Measurements from ENCODE around the gene SLC17A2. TPM values are rescaled to one million over a fixed set of nuclear protein-coding genes. Genes with fewer than 3 reads are reported as not detected.
"Not testable (repeated sequence)": the region's sequence is repeated elsewhere in the genome, so short reads cannot be mapped to it uniquely, and the experiment has no call there.

Gene SLC17A2
- total RNA-seq, 2 experiments from 2014 or later, result not detected

GRCh38 chr6:25959890-25960536 is 29.5 kb upstream of the SLC17A2 start:
- Mint-ChIP-seq H3K27me3 (no peaks in the 10 kb centered on the region), H3K36me3 (peaks cover 30% of the 10 kb centered on the region), H3K4me1 (peaks cover 49% of the 10 kb centered on the region), H3K9me3 (peaks cover 19% of the 10 kb centered on the region), H3K27ac (peak overlapping the region; percentile 65), H3K4me3 (no peak overlapping the region)
- no peak for DNase-seq

GRCh38 chr6:25958700-25959162 is 28.2 kb upstream of the SLC17A2 start:
- Mint-ChIP-seq H3K27ac (peak overlapping the region; percentile 23), H3K4me1 (peaks cover 38% of the 10 kb centered on the region), H3K27me3 (no peaks in the 10 kb centered on the region), H3K36me3 (peaks cover 19% of the 10 kb centered on the region), H3K9me3 (peaks cover 19% of the 10 kb centered on the region), H3K4me3 (no peak overlapping the region)
- DNase-seq, result no peak

DNA sequence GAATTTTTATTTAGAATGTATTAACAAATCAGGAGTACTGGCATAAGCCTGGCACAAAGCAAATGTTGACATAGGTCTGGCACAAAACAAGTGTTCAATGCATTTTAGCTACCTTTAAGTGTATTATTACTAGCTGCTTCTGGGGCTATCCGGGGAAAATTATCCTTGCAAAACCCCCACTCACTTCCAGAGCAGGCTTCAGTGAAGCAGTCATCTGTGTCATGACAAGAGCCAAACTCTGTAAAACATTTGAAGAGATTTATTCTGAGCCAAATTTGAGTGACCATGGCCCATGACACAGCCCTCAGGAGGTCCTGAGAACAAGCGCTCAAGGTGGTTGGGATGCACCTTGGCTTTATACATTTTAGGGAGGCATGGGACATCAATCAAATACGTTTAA is 25.7 kb upstream of the SLC17A2 start:
- Mint-ChIP-seq H3K4me1 (peaks cover 26% of the 10 kb centered on the region), H3K4me3 (no peak overlapping the region), H3K36me3 (peaks cover 15% of the 10 kb centered on the region), H3K27ac (no peak overlapping the region), H3K9me3 (peaks cover 18% of the 10 kb centered on the region), H3K27me3 (no peaks in the 10 kb centered on the region)
- DNase-seq, result no peak

- H3K27ac Mint-ChIP-seq, result no peak overlapping the region
- H3K27me3 Mint-ChIP-seq, result no peaks in the 10 kb centered on the region
- H3K36me3 Mint-ChIP-seq, result peaks cover 9% of the 10 kb centered on the region
- peaks cover 16% of the 10 kb centered on the region for H3K4me1 Mint-ChIP-seq
- H3K4me3 Mint-ChIP-seq, result no peak overlapping the region
- peaks cover 8% of the 10 kb centered on the region for H3K9me3 Mint-ChIP-seq
- no peak for DNase-seq
Observed at GRCh38 chr6:25954756-25955155, 24.3 kb upstream of the SLC17A2 start.

DNA sequence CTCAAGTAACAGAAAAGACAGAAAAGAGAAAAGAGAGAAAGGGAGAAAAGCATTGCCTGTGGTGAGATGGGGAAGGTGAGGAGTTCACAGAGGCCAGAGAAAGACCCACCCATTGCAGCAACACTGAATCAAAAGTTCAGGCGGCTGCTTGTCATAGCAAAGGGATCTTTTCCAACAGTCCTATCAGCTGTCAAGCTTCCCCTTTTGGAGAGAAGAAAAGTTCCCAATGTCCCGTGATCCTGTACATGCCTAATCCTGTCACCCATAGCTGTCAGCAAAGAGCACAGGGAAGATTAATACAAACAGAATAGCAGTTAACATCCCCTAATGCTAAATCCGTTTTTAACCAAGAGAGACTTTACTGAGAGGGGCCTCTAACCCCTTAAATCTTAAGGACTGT is 23.2 kb upstream of the SLC17A2 start:
- no peaks in the 10 kb centered on the region for H3K27me3 Mint-ChIP-seq
- peaks cover 5% of the 10 kb centered on the region for H3K36me3 Mint-ChIP-seq
- H3K4me1 Mint-ChIP-seq, result peaks cover 7% of the 10 kb centered on the region
- no peak overlapping the region for H3K4me3 Mint-ChIP-seq
- no peak for DNase-seq
- peaks cover 4% of the 10 kb centered on the region for H3K9me3 Mint-ChIP-seq
- no peak overlapping the region for H3K27ac Mint-ChIP-seq

- H3K27ac Mint-ChIP-seq, result no peak overlapping the region
- DNase-seq, result no peak
- no peak overlapping the region for H3K4me3 Mint-ChIP-seq
- no peaks in the 10 kb centered on the region for H3K9me3 Mint-ChIP-seq
- no peaks in the 10 kb centered on the region for H3K4me1 Mint-ChIP-seq
- H3K36me3 Mint-ChIP-seq, result no peaks in the 10 kb centered on the region
- H3K27me3 Mint-ChIP-seq, result no peaks in the 10 kb centered on the region
Observed at GRCh38 chr6:25952535-25952934, 22.0 kb upstream of the SLC17A2 start.

DNA sequence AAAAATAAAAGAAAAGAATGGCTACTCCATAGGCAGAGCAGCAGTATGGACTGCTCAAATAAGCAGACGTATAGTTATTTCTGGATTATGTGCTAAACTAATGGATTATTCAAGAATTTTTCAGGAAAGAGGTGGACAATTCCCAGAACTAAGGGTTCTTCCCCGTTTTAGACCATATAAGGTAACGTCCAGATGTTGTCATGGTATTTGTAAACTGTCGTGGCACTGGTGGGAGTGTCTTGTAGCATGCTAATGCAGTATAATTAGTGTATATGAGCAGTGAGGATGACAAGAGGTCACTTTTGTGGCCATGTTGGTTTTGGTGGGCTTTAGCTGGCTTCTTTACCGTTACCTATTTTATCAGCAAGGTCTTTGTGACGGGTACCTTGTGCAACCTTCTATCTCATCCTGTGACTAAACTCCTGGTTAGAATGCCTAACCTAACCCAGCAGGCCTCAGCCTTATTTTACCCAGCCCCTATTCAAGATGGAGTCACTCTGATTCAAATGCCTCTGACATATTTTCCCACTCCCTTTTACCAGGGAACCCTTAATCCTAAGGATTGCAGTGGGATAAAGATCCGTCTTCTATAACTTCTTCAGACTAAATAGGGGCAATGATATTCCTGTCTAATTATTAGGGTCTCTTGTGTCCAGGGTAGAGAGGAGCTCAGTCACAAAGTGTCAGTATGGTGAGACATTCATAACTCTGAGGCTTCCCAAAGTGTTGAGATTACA is 21.0 kb upstream of the SLC17A2 start:
- Mint-ChIP-seq H3K9me3 (peaks cover 1% of the 10 kb centered on the region), H3K27ac (no peak overlapping the region)

DNA sequence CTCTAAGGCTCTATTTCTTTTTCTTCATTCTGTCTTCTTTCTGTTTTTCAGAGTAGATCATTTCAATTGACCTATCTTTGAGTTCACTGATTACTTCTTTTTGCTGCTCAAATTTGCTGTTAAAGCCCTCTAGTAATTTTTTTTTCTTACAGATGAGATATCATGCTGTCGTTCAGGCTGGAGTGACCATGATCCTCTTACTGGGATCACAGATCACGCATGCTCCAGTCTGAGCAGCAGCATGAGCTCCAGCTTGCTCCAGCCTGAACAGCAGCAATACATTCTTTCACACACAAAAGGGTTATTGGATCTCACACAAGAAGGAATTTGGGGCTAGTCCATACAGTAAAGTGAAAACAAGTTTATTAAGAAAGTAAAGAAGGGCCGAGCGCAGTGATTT is 19.8 kb upstream of the SLC17A2 start:
- peaks cover 6% of the 10 kb centered on the region for H3K4me1 Mint-ChIP-seq
- H3K4me3 Mint-ChIP-seq, result no peak overlapping the region
- H3K27ac Mint-ChIP-seq, result no peak overlapping the region
- H3K9me3 Mint-ChIP-seq, result peaks cover 8% of the 10 kb centered on the region
- H3K27me3 Mint-ChIP-seq, result no peaks in the 10 kb centered on the region
- DNase-seq, result no peak
- H3K36me3 Mint-ChIP-seq, result peaks cover 6% of the 10 kb centered on the region

More for the DNA sequence above, 21.0 kb upstream of the SLC17A2 start:
- H3K27me3 Mint-ChIP-seq, result no peaks in the 10 kb centered on the region
- H3K4me3 Mint-ChIP-seq, result no peak overlapping the region
- no peak for DNase-seq
- H3K36me3 Mint-ChIP-seq, result no peaks in the 10 kb centered on the region
- no peaks in the 10 kb centered on the region for H3K4me1 Mint-ChIP-seq

DNA sequence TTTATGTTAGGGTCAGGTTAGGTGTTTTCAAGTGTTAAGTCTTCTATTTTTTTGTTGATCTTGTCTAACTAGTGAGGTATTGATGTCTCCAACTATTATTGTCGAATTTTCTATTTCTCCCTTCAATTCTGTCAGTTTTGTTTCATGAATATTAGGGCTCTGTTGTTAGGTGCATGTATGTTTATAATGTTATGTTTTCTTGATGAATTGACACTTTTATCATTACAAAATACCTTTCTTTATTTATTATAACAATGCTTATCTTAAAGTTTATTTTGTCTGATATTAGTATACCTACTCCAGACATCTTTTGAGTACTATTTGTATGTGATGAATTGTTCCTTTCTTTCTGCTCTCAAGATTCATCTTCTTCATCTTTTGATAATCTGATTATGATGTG is 19.2 kb upstream of the SLC17A2 start:
- Mint-ChIP-seq H3K27me3 (no peaks in the 10 kb centered on the region), H3K27ac (no peak overlapping the region), H3K36me3 (peaks cover 6% of the 10 kb centered on the region), H3K4me3 (no peak overlapping the region), H3K9me3 (peaks cover 10% of the 10 kb centered on the region), H3K4me1 (peaks cover 11% of the 10 kb centered on the region)
- no peak for DNase-seq

GRCh38 chr6:25947492-25947891 is 17.0 kb upstream of the SLC17A2 start:
- H3K9me3 Mint-ChIP-seq, DNase-seq, H3K27ac Mint-ChIP-seq, H3K4me3 Mint-ChIP-seq, H3K27me3 Mint-ChIP-seq, H3K36me3 Mint-ChIP-seq: not testable (repeated sequence)
- peaks cover 14% of the 10 kb centered on the region for H3K4me1 Mint-ChIP-seq

DNA sequence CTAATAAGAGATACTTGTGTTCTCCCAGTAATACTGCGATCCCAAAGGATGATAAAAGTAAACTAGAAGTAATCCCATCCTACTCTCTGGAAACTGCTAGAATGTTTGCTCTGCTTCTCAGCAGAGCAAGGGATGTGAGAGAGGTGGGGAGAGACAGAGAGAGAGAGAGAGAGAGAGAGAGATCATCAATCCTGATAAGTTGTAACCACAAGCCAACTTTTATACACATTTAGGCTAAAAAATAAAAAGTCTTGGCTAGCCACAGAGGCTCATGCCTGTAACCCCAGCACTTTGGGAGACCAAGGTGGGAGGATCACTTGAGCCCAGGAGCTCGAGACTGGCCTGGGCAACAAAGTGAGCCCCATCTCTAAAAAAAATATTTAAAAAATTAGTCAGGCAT is 16.1 kb upstream of the SLC17A2 start:
- peaks cover 6% of the 10 kb centered on the region for H3K36me3 Mint-ChIP-seq
- H3K9me3 Mint-ChIP-seq, result peaks cover 10% of the 10 kb centered on the region
- H3K27me3 Mint-ChIP-seq, result no peaks in the 10 kb centered on the region
- no peak overlapping the region for H3K4me3 Mint-ChIP-seq
- DNase-seq, result no peak
- H3K4me1 Mint-ChIP-seq, result peaks cover 14% of the 10 kb centered on the region
- no peak overlapping the region for H3K27ac Mint-ChIP-seq

- peaks cover 14% of the 10 kb centered on the region for H3K4me1 Mint-ChIP-seq
- not testable (repeated sequence) for H3K27me3 Mint-ChIP-seq, H3K9me3 Mint-ChIP-seq, DNase-seq, H3K4me3 Mint-ChIP-seq, H3K36me3 Mint-ChIP-seq
- peak overlapping the region; percentile 54 for H3K27ac Mint-ChIP-seq
Observed at GRCh38 chr6:25945738-25946137, 15.2 kb upstream of the SLC17A2 start.

- peaks cover 14% of the 10 kb centered on the region for H3K4me1 Mint-ChIP-seq
- H3K27ac Mint-ChIP-seq, result peak overlapping the region; percentile 54
- peaks cover 6% of the 10 kb centered on the region for H3K36me3 Mint-ChIP-seq
- H3K4me3 Mint-ChIP-seq, result no peak overlapping the region
- H3K27me3 Mint-ChIP-seq, result no peaks in the 10 kb centered on the region
- peak; percentile 26 for DNase-seq
- peaks cover 10% of the 10 kb centered on the region for H3K9me3 Mint-ChIP-seq
Observed at GRCh38 chr6:25944688-25945574, 14.4 kb upstream of the SLC17A2 start.

DNA sequence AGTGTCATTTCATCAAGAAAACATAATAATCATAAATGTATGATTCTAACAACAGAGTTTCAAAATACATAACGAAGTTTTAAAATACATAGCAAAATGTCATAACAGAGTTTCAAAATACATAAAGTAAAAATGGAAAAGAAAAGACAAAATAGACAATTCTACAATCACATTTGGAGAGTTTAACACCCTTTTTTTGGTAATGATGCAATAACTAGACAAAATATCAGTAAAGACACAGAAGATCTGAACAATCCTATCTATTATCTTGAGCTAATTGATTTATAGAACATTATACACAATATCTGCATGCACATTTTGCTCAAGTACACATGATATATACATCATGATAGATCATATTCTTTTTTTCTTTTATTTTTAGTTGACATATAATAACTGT is 13.4 kb upstream of the SLC17A2 start:
- Mint-ChIP-seq H3K4me3 (no peak overlapping the region), H3K36me3 (peaks cover 6% of the 10 kb centered on the region), H3K9me3 (peaks cover 10% of the 10 kb centered on the region), H3K27me3 (no peaks in the 10 kb centered on the region), H3K27ac (no peak overlapping the region), H3K4me1 (peaks cover 14% of the 10 kb centered on the region)
- DNase-seq, result no peak

DNA sequence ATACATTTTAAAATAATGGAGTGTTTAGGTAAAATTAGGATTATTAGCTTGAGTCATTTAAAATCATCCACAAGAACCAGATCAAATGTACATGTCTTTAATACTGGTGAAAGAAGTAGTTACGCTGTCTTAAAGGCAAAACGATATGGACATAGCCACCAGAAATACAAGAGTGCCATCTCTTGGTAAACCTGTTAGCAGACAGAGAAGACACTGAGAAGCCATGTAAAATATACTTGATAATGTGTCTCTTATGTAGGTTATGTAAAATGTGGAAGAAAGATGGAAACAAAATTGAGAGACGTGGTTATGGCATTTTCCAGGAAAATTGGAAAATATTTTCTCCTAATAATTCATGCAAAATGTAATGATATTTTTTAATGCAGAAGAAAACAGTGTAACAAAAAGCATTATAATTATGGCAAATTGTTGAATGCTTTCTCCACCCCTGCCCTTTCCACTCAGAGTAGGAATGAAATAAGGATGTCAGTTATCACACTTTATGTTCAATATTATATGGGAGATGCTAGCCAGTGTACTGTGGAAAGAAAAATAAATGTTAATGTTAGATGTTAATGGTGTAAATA is 12.2 kb upstream of the SLC17A2 start:
- H3K4me3 Mint-ChIP-seq, result no peak overlapping the region
- H3K27ac Mint-ChIP-seq, result no peak overlapping the region
- H3K36me3 Mint-ChIP-seq, result peaks cover 6% of the 10 kb centered on the region
- peaks cover 14% of the 10 kb centered on the region for H3K4me1 Mint-ChIP-seq
- no peak for DNase-seq
- H3K9me3 Mint-ChIP-seq, result peaks cover 10% of the 10 kb centered on the region
- no peaks in the 10 kb centered on the region for H3K27me3 Mint-ChIP-seq

Measured in activated naive CD8-positive, alpha-beta T cell treated with anti-CD3 and anti-CD28 coated beads for 36 hours (primary cell).